Activated B cell treated with CpG ODN at 0.5 μM for 24 hours (primary cell): Measurements from ENCODE around the gene CIB1. TPM values are rescaled to one million over a fixed set of nuclear protein-coding genes. Genes with fewer than 3 reads are reported as not detected.

Experiments used
- ATAC-seq: fragments of 200-7000 bp; cut with Tn5 transposase; one replicate; pipeline ENCODE4 v1.10.0; 2021; ENCODE audit warnings: low read depth, mild to moderate bottlenecking, moderate library complexity
- CTCF ChIA-PET: fragments of 350-600 bp; sonication (Branson Sonifier 250); formaldehyde crosslinking; loops from one replicate; lab custom pipeline; 2021; ENCODE audit warnings: antibody characterized with exemption; lab: Charles Lee
- POLR2A ChIA-PET: fragments of 350-600 bp; sonication (Branson Sonifier 250); formaldehyde crosslinking; loops from one replicate; lab custom pipeline; 2021; ENCODE audit warnings: antibody characterized with exemption; lab: Charles Lee
- DNase-seq: peaks from one replicate; pipeline ENCODE4 v3.0.0; 2022
- H3K27ac Mint-ChIP-seq: one replicate; pipeline ENCODE4 v1.8.0; 2020; ENCODE audit warnings: mixed read lengths
- H3K27me3 Mint-ChIP-seq: one replicate; pipeline ENCODE4 v1.8.0; 2021; ENCODE audit warnings: mixed read lengths
- H3K36me3 Mint-ChIP-seq: one replicate; pipeline ENCODE4 v1.8.0; 2021; ENCODE audit warnings: low read depth, mixed read lengths
- H3K4me1 Mint-ChIP-seq: one replicate; pipeline ENCODE4 v1.8.0; 2021; ENCODE audit warnings: mixed read lengths
- H3K4me3 Mint-ChIP-seq: one replicate; pipeline ENCODE4 v1.8.0; 2020; ENCODE audit warnings: mild to moderate bottlenecking, mixed read lengths
- H3K9me3 Mint-ChIP-seq: one replicate; pipeline ENCODE4 v1.8.0; 2020; ENCODE audit warnings: mixed read lengths
- intact Hi-C: fragments of 100-400 bp; cut with micrococcal nuclease; formaldehyde crosslinking; loops from one replicate; pipeline ENCODE4 v1.15.1; 2024
- total RNA-seq: library from RNA; stranded (reverse); gene quantifications from 2 replicates; pipeline ENCODE4 v1.2.3, GENCODE V29; 2022
- TF ChIP-seq, protein P1 (sequence below): fragments of 200-600 bp; IDR thresholded peaks from one replicate; pipeline ENCODE4 v1.8.0; 2022; ENCODE audit warnings: antibody characterized with exemption, mild to moderate bottlenecking

CIB1 gene
- total RNA-seq, 1 donor from 2014 or later, result 96.6 TPM

DNA sequence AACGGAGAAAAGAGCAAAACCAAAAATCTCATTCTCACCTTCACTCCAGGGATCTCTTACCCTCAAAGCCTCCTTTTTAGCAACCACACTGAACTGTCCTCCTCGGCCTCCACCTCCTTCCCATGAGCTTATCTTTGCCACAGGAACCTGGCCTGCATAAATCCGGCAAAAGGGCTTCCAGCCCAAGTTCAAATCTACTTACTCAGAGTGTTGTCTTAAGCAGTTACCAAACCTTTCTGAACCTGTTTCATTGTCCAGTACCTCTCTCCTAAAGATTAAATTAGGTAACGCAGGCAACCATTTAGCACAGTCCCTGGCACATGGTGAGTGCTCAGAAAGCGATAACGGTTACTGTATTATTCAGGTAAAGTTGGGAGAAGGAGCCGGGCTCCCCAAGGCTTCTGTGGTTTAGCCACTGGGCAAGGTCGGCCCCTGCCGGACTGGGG is 777 bp downstream of the CIB1 start:
- Mint-ChIP-seq H3K27ac (peak overlapping the region; percentile 97), H3K9me3 (no peaks in the 10 kb centered on the region), H3K27me3 (no peaks in the 10 kb centered on the region), H3K36me3 (peaks cover 47% of the 10 kb centered on the region), H3K4me1 (peaks cover 50% of the 10 kb centered on the region), H3K4me3 (peak overlapping the region; percentile 86)
- TF ChIP-seq, protein P1, sequence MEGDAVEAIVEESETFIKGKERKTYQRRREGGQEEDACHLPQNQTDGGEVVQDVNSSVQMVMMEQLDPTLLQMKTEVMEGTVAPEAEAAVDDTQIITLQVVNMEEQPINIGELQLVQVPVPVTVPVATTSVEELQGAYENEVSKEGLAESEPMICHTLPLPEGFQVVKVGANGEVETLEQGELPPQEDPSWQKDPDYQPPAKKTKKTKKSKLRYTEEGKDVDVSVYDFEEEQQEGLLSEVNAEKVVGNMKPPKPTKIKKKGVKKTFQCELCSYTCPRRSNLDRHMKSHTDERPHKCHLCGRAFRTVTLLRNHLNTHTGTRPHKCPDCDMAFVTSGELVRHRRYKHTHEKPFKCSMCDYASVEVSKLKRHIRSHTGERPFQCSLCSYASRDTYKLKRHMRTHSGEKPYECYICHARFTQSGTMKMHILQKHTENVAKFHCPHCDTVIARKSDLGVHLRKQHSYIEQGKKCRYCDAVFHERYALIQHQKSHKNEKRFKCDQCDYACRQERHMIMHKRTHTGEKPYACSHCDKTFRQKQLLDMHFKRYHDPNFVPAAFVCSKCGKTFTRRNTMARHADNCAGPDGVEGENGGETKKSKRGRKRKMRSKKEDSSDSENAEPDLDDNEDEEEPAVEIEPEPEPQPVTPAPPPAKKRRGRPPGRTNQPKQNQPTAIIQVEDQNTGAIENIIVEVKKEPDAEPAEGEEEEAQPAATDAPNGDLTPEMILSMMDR, result no peak
- no peak for DNase-seq
- intact Hi-C loops, result loop anchor here (1.0 to 5.0 kb wide), 9 partner anchors 32 to 699 kb away; partner anchors contain the start of genes BLM, HDDC3, IDH2 and PEX11A
- POLR2A ChIA-PET, result interaction anchor here (0.6 to 4.9 kb wide), 22 partner anchors 11 to 702 kb away, joined by 3 to 63 read pairs (median 6); partner anchors contain the start of genes IDH2, IQGAP1, MAN2A2 and NGRN
- ATAC-seq, result no peak
- CTCF ChIA-PET, result interaction anchor here (0.6 to 4.2 kb wide), 10 partner anchors 12 to 73 kb away, joined by 3 to 44 read pairs (median 8); partner anchors contain the start of gene NGRN

DNA sequence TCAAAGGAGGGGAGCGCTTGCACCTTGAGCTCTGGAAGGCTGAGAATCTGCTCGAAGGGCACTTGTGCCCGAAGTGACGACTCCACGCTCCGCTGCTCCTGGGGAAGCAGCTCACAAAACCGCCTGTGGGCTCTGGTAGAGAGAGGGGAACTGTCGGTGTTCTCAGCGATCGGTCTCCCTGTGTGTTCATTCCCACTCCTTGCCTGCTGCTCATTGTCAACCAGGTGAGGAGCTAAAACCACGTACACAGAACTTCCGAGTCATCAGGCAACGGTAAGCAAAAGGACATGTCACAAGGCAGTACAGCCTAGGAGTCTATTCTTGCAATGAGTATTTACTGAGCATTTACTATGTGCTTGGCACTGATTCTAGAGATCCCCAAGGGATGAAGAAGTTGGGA is 1.5 kb downstream of the CIB1 start:
- Mint-ChIP-seq H3K36me3 (peaks cover 51% of the 10 kb centered on the region), H3K4me1 (peaks cover 50% of the 10 kb centered on the region), H3K27ac (peak overlapping the region; percentile 97), H3K27me3 (no peaks in the 10 kb centered on the region), H3K4me3 (peak overlapping the region; percentile 86), H3K9me3 (no peaks in the 10 kb centered on the region)
- POLR2A ChIA-PET, result interaction anchor here (1.0 to 4.9 kb wide), 14 partner anchors 14 to 722 kb away, joined by 3 to 63 read pairs (median 10); partner anchors contain the start of genes IDH2, IQGAP1, NGRN and RCCD1
- DNase-seq (no peak), ATAC-seq (no peak)
- TF ChIP-seq, protein P1, result no peak
- intact Hi-C loops, result loop anchor here (2.0 to 5.0 kb wide), 7 partner anchors 31 to 700 kb away; partner anchors contain the start of genes BLM, HDDC3, IDH2 and PEX11A
- CTCF ChIA-PET, result interaction anchor here (1.5 to 4.2 kb wide), 7 partner anchors 11 to 70 kb away, joined by 4 to 44 read pairs (median 9); no protein-coding TSS in a partner anchor

DNA sequence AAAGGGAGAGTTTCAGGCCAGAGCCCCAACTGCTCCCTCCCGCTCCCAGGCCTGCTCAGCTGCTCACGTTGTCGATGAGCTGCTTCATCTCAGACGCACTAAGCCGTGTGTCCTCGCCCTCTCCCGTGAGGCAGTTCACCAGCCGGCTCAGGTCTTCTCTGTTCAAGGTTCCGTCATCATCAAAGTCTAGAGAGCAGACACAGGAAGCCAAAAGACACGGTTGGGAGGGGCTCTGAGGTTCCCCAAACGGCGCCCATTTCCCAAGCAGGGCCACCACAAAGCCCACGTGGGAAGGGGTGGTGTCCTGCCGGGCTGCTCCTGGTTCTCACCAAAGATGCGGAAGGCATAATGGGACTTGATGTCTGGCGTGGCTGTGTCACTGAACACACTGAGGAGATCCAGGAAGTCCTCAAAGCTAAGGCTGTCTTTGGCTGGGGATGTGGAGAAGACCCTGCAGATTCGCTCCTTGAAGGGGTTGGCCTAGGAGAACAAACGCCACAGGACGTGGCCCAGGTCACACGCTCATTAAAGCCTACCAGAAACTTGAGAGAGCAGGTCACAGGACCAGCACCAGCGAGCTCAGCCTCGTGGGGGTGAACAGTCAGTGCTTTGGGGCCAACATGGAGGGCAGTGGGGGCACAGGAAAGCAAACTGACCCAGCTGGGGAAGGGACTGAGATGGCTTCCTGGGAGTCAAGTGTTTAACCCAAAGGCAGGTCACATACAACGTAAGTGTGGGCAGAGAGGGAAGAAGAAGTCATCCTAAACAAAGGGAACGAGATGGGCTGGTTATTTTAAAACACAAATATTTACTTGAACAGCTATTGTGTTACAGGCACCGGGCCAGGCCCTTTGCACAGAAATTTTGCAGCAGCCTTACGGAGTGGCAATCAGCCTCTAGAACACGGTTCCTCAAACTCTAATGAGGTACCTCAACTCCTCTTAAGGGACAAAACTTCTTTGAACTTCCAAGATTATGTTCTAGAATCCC is 2.4 kb downstream of the CIB1 start:
- Mint-ChIP-seq H3K4me1 (peaks cover 50% of the 10 kb centered on the region), H3K36me3 (peaks cover 54% of the 10 kb centered on the region), H3K27ac (peak overlapping the region; percentile 97), H3K9me3 (no peaks in the 10 kb centered on the region), H3K4me3 (peak overlapping the region; percentile 86), H3K27me3 (no peaks in the 10 kb centered on the region)
- ChIA-PET CTCF (interaction anchor here (0.9 to 4.2 kb wide), 7 partner anchors 10 to 69 kb away, joined by 3 to 44 read pairs (median 7); partner anchors contain the start of gene NGRN), POLR2A (interaction anchor here (0.6 to 4.9 kb wide), 12 partner anchors 11 to 723 kb away, joined by 4 to 63 read pairs (median 6); partner anchors contain the start of genes IQGAP1, NGRN, RCCD1 and SEMA4B)
- DNase-seq (peak; percentile 50), ATAC-seq (peak; percentile 46)
- TF ChIP-seq, protein P1, result no peak
- intact Hi-C loops, result loop anchor here (1.0 to 5.0 kb wide), 10 partner anchors 12 to 701 kb away; partner anchors contain the start of genes BLM, HDDC3, IDH2 and PEX11A

DNA sequence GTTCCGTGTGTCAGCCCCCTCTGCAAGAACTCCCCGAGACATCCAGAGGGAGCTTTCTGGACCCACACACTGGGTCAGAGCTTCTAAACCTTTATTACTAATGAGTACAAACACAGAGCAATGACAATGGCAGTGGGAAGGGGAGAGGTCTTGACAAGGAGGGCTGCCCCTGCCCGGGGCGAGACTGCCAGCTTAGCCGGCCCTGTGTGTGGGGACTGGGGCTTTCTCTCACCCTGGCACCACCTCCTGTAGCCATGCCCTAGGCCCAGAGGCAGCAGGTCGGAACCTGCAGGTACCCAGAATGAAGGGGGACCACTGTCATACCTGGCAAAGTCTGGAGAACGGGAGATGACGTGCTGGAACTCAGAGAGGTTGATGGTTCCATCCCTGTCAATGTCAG is 3.1 kb downstream of the CIB1 start:
- Mint-ChIP-seq H3K4me1 (peaks cover 50% of the 10 kb centered on the region), H3K27ac (peak overlapping the region; percentile 97), H3K36me3 (peaks cover 54% of the 10 kb centered on the region), H3K9me3 (no peaks in the 10 kb centered on the region), H3K4me3 (peak overlapping the region; percentile 86), H3K27me3 (no peaks in the 10 kb centered on the region)
- DNase-seq (no peak), ATAC-seq (no peak)
- ChIA-PET CTCF (interaction anchor here (0.9 to 4.2 kb wide), 4 partner anchors 10 to 69 kb away, joined by 3 to 44 read pairs (median 6); partner anchors contain the start of gene NGRN), POLR2A (interaction anchor here (1.7 to 4.9 kb wide), 7 partner anchors 17 to 158 kb away, joined by 6 to 63 read pairs (median 43); partner anchors contain the start of genes IQGAP1, NGRN and SEMA4B)
- intact Hi-C loops, result loop anchor here (1.0 to 5.0 kb wide), 8 partner anchors 11 to 702 kb away; partner anchors contain the start of genes BLM, HDDC3, IDH2 and PEX11A
- TF ChIP-seq, protein P1, result no peak
